H9 (cell line): ENCODE data around the gene DGCR2. TPM values are rescaled to one million over a fixed set of nuclear protein-coding genes. Genes with fewer than 3 reads are reported as not detected.

Experiments
- DNase-seq: peaks from one replicate; pipeline ENCODE4 v3.0.0-alpha.2; 2017
- H2AFZ ChIP-seq: one replicate; pipeline ENCODE4 v1.6.1; 2013; ENCODE audit warnings: mild to moderate bottlenecking, low read length, control low read depth, moderate library complexity
- H2AK5ac ChIP-seq: 2 replicates; pipeline ENCODE4 v1.6.1; 2013; ENCODE audit warnings: low read length, control low read depth, mixed read lengths; ENCODE audit not compliant: insufficient read length
- H2BK120ac ChIP-seq: one replicate; pipeline ENCODE4 v1.6.1; 2013; ENCODE audit warnings: low read depth, mild to moderate bottlenecking, low read length, control low read depth, inconsistent platforms; ENCODE audit not compliant: poor library complexity, severe bottlenecking
- H2BK12ac ChIP-seq: 2 replicates; pipeline ENCODE4 v1.6.1; 2013; ENCODE audit warnings: low read length, control low read depth, mixed read lengths, low read depth; ENCODE audit not compliant: insufficient read length
- H2BK15ac ChIP-seq: 2 replicates; pipeline ENCODE4 v1.6.1; 2013; ENCODE audit warnings: low read depth, low read length, control low read depth
- H2BK20ac ChIP-seq: one replicate; pipeline ENCODE4 v1.6.1; 2013; ENCODE audit warnings: low read depth, mild to moderate bottlenecking, low read length, control low read depth, inconsistent platforms; ENCODE audit not compliant: poor library complexity, severe bottlenecking
- H2BK5ac ChIP-seq: 2 replicates; pipeline ENCODE4 v1.6.1; 2013; ENCODE audit warnings: low read length, control low read depth, mixed read lengths; ENCODE audit not compliant: insufficient read length
- H3K14ac ChIP-seq: 2 replicates; pipeline ENCODE4 v1.6.1; 2013; ENCODE audit warnings: low read length, control low read depth; ENCODE audit not compliant: insufficient read depth
- H3K18ac ChIP-seq: 2 replicates; pipeline ENCODE4 v1.6.1; 2013; ENCODE audit warnings: low read depth, mild to moderate bottlenecking, mixed read lengths, low read length, control low read depth; ENCODE audit not compliant: insufficient read length
- H3K23ac ChIP-seq: 2 replicates; pipeline ENCODE4 v1.6.1; 2013; ENCODE audit warnings: low read length, control low read depth, mixed read lengths, low read depth; ENCODE audit not compliant: insufficient read length
- H3K23me2 ChIP-seq: 2 replicates; pipeline ENCODE4 v1.6.1; 2013; ENCODE audit warnings: low read depth, mild to moderate bottlenecking, mixed read lengths, low read length, control low read depth; ENCODE audit not compliant: insufficient read length, poor library complexity, severe bottlenecking
- H3K27ac ChIP-seq: 2 replicates; pipeline ENCODE4 v1.5.1; 2013; ENCODE audit warnings: low read length, control low read depth, mixed read lengths, low read depth; ENCODE audit not compliant: insufficient read length
- H3K27me3 ChIP-seq: 2 replicates; pipeline ENCODE4 v1.6.1; 2013; ENCODE audit warnings: low read length, control low read depth, inconsistent platforms; ENCODE audit not compliant: insufficient read depth
- H3K4ac ChIP-seq: 2 replicates; pipeline ENCODE4 v1.6.1; 2013; ENCODE audit warnings: low read depth, mild to moderate bottlenecking, control low read depth, inconsistent platforms, low read length, moderate library complexity
- H3K4me1 ChIP-seq: 2 replicates; pipeline ENCODE4 v1.6.1; 2013; ENCODE audit warnings: low read length, control low read depth, inconsistent platforms; ENCODE audit not compliant: insufficient read depth
- H3K4me2 ChIP-seq: 2 replicates; pipeline ENCODE4 v1.6.1; 2013; ENCODE audit warnings: low read length, control low read depth, mixed read lengths; ENCODE audit not compliant: insufficient read length, insufficient read depth
- H3K56ac ChIP-seq: 2 replicates; pipeline ENCODE4 v1.6.1; 2013; ENCODE audit warnings: low read depth, mild to moderate bottlenecking, mixed read lengths, low read length, control low read depth; ENCODE audit not compliant: insufficient read length
- H3K79me1 ChIP-seq: 2 replicates; pipeline ENCODE4 v1.6.1; 2013; ENCODE audit warnings: low read depth, mild to moderate bottlenecking, moderate library complexity, low read length, control low read depth, inconsistent platforms; ENCODE audit not compliant: insufficient read depth, poor library complexity, severe bottlenecking
- H3K79me2 ChIP-seq: 2 replicates; pipeline ENCODE4 v1.6.1; 2013; ENCODE audit warnings: low read length, control low read depth, inconsistent platforms; ENCODE audit not compliant: insufficient read depth
- H3K9ac ChIP-seq: 2 replicates; pipeline ENCODE4 v1.6.1; 2013; ENCODE audit warnings: low read length, control low read depth, mixed read lengths; ENCODE audit not compliant: insufficient read length; ENCODE audit errors: extremely low read depth
- H3K9me3 ChIP-seq: one replicate; pipeline ENCODE4 v1.6.1; 2013; ENCODE audit warnings: low read depth, low read length, inconsistent platforms; ENCODE audit not compliant: control insufficient read depth
- H3T11ph ChIP-seq: one replicate; pipeline ENCODE4 v1.6.1; 2013; ENCODE audit warnings: mild to moderate bottlenecking, low read length, control low read depth, inconsistent platforms
- H4K20me1 ChIP-seq: one replicate; pipeline ENCODE4 v1.6.1; 2013; ENCODE audit not compliant: control insufficient read depth, insufficient read length, insufficient read depth
- H4K5ac ChIP-seq: 2 replicates; pipeline ENCODE4 v1.6.1; 2013; ENCODE audit warnings: low read depth, mild to moderate bottlenecking, mixed read lengths, low read length, control low read depth; ENCODE audit not compliant: insufficient read length
- H4K8ac ChIP-seq: replicated peaks from 2 replicates; pipeline ENCODE4 v1.6.1; 2013; ENCODE audit warnings: low read length, control low read depth, mixed read lengths, low read depth; ENCODE audit not compliant: insufficient read length
- H4K91ac ChIP-seq: 2 replicates; pipeline ENCODE4 v1.6.1; 2013; ENCODE audit warnings: low read depth, mild to moderate bottlenecking, moderate library complexity, mixed read lengths, low read length, control low read depth; ENCODE audit not compliant: insufficient read length
- H3K27ac Mint-ChIP-seq, 3 experiments: 2 replicates in 2 of 3; 3 replicates in 1 of 3; pipeline ENCODE4 v1.8.0; 2020 to 2021; ENCODE audit warnings: mixed read lengths in 3 of 3, mild to moderate bottlenecking in 1 of 3, moderate library complexity in 1 of 3
- H3K27me3 Mint-ChIP-seq: 2 replicates; pipeline ENCODE4 v1.8.0; 2021; ENCODE audit warnings: low read depth, mild to moderate bottlenecking, moderate library complexity, mixed read lengths
- H3K36me3 Mint-ChIP-seq, 3 experiments: 2 replicates in 2 of 3; 3 replicates in 1 of 3; pipeline ENCODE4 v1.8.0; 2020 to 2021; ENCODE audit warnings: low read depth in 3 of 3, mixed read lengths in 3 of 3; ENCODE audit not compliant: insufficient read depth in 1 of 3
- H3K4me1 Mint-ChIP-seq, 2 experiments: 2 replicates each; pipeline ENCODE4 v1.8.0; 2020; ENCODE audit warnings: mixed read lengths in 2 of 2
- H3K4me3 Mint-ChIP-seq, 2 experiments: 2 replicates in 1 of 2; 3 replicates in 1 of 2; pipeline ENCODE4 v1.8.0; 2020 to 2021; ENCODE audit warnings: mild to moderate bottlenecking in 2 of 2, mixed read lengths in 2 of 2, moderate library complexity in 1 of 2
- H3K9me3 Mint-ChIP-seq, 2 experiments: 2 replicates in 1 of 2; 3 replicates in 1 of 2; pipeline ENCODE4 v1.8.0; 2020; ENCODE audit warnings: mild to moderate bottlenecking in 2 of 2, mixed read lengths in 2 of 2, moderate library complexity in 1 of 2
- WGBS: extraction: QIAGEN DNeasy Blood & Tissue Kit; methylation state at CpG from one replicate; pipeline ENCODE4 v1.1.7; 2013; ENCODE audit warnings: missing lambda C conversion rate, low lambda C conversion rate, mixed read lengths; ENCODE audit not compliant: insufficient read length; ENCODE audit errors: extremely low coverage; 5-methylcytosine and 5-hydroxymethylcytosine counted together
- total RNA-seq: library from RNA; stranded (reverse); gene quantifications from 2 replicates; pipeline ENCODE4 v1.2.1, GENCODE V29; 2021
- TF ChIP-seq, protein P1 (sequence below): fragments of 200-600 bp; sonication (generic); conservative IDR thresholded peaks from 3 replicates; pipeline ENCODE4 v1.8.0; 2021; ENCODE audit warnings: antibody characterized with exemption, mild to moderate bottlenecking

Gene DGCR2
- total RNA-seq, 1 experiment from 2014 or later, result 47.2 TPM

DNA sequence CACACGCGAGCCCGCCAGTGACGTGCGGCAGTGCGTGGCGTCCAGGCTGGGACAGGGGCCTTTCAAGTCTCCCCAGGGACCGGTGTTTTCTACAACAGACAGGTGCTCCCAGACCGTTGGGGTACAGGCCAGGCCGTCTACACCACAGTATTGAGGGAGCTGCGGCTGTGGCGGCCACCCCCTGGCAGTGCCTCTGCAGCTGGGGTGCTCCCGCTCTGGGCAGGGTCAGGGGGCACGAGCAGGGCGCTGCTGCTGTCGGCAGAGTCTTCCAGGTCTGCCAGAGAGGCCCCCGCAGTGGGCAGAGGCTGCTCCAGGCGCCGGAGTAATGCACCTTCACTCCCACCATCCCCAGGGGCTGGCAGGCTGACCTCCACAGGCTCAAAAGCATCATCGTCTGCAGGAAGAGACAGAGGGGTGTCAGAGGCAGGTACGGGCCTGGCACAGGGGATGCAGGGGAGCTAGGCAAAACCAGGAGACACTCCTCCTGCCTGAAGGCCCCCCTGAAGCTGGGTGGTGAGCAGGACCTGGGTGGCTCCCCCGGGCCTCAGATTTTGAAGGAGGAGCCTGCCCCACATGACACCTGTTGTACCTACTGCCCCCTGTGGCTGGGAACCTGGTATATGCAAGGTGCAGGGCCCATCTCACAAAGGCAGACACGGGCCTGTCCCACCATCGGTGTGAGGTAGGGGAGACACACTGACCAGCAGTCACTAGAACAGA is 83.3 kb downstream of the DGCR2 start:
- no peak overlapping the region; a peak in 1 of 5 replicates for H3K4me3 Mint-ChIP-seq

More for the DNA sequence above, 83.3 kb downstream of the DGCR2 start:
- no peaks in the 10 kb centered on the region for H3K4me1 ChIP-seq
- DNase-seq, result peak; percentile 36
- H3K4ac ChIP-seq, result no peak overlapping the region
- no peak overlapping the region for H2BK20ac ChIP-seq
- no peak overlapping the region for H3K23ac ChIP-seq
- H4K8ac ChIP-seq, result no peak overlapping the region
- H3K18ac ChIP-seq, result no peak overlapping the region
- no peaks in the 10 kb centered on the region for H3K23me2 ChIP-seq
- no peak overlapping the region for H3K9ac ChIP-seq
- no peaks in the 10 kb centered on the region for H3K27me3 ChIP-seq
- H4K5ac ChIP-seq, result no peak overlapping the region
- H3K79me1 ChIP-seq, result no peaks in the 10 kb centered on the region
- TF ChIP-seq, protein P1, sequence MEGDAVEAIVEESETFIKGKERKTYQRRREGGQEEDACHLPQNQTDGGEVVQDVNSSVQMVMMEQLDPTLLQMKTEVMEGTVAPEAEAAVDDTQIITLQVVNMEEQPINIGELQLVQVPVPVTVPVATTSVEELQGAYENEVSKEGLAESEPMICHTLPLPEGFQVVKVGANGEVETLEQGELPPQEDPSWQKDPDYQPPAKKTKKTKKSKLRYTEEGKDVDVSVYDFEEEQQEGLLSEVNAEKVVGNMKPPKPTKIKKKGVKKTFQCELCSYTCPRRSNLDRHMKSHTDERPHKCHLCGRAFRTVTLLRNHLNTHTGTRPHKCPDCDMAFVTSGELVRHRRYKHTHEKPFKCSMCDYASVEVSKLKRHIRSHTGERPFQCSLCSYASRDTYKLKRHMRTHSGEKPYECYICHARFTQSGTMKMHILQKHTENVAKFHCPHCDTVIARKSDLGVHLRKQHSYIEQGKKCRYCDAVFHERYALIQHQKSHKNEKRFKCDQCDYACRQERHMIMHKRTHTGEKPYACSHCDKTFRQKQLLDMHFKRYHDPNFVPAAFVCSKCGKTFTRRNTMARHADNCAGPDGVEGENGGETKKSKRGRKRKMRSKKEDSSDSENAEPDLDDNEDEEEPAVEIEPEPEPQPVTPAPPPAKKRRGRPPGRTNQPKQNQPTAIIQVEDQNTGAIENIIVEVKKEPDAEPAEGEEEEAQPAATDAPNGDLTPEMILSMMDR, result peak; percentile 25; the same call in 1 of the 3 replicates
- Mint-ChIP-seq H3K27me3 (no peaks in the 10 kb centered on the region; the same call in 1 of the 2 replicates), H3K4me1 (peaks cover 4 to 11% of the 10 kb centered on the region in 2 experiments), H3K36me3 (peaks cover 7 to 37% (median 28%) of the 10 kb centered on the region in 3 experiments; a peak in 6 of 7 replicates), H3K27ac (no peak overlapping the region; a peak in 1 of 7 replicates), H3K9me3 (no peaks in the 10 kb centered on the region)
- H4K20me1 ChIP-seq, result no peaks in the 10 kb centered on the region
- H3T11ph ChIP-seq, result no peak overlapping the region
- no peak overlapping the region for H2AFZ ChIP-seq
- no peak overlapping the region for H3K4me2 ChIP-seq
- H4K91ac ChIP-seq, result no peak overlapping the region
- no peaks in the 10 kb centered on the region for H3K9me3 ChIP-seq
- H3K27ac ChIP-seq, result no peak overlapping the region
- no peak overlapping the region for H2BK120ac ChIP-seq
- H3K79me2 ChIP-seq, result no peaks in the 10 kb centered on the region
- H2BK15ac ChIP-seq, result no peak overlapping the region
- H2BK12ac ChIP-seq, result no peak overlapping the region
- H2BK5ac ChIP-seq, result no peak overlapping the region
- no peak overlapping the region for H2AK5ac ChIP-seq
- no CpG with 5 or more reads among the region's 24 CpGs for WGBS
- H3K56ac ChIP-seq, result no peak overlapping the region
- H3K14ac ChIP-seq, result no peak overlapping the region; the same call in 1 of the 2 replicates
